HL-60 (cell line): ENCODE results near the gene SH2D3C.

Source experiments
- POLR2AphosphoS5 ChIP-seq: IDR thresholded peaks from 2 replicates; pipeline ENCODE4 v1.6.1; 2012; ENCODE audit warnings: low read depth
- SPI1 ChIP-seq: IDR thresholded peaks from 2 replicates; pipeline ENCODE4 v1.6.1; 2012; ENCODE audit warnings: low read depth, mild to moderate bottlenecking, borderline replicate concordance
- TF ChIP-seq, protein P1 (sequence below): IDR thresholded peaks from one replicate; pipeline ENCODE4 v1.5.1; 2011; ENCODE audit warnings: low read length, control low read depth, inconsistent platforms; ENCODE audit not compliant: insufficient read depth

DNA sequence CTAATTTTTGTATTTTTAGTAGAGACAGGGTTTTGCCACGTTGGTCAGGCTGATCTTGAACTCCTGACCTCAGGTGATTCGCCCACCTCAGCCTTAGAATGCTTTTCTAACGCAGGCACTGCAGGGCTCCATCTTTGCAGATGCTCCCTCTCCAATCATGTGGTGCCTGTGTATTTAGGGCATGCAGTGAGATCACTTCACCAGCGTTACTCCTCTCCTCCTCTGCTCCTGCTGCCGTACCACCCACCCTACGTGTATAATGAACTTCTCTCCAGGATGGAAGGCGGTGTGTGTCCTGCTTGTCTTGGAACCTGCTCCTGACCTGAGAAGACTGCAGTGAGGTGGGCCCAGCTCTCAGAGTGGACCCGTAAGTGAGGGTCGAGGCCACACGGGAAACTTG lies 85.3 kb downstream of the SH2D3C start:
- TF ChIP-seq POLR2AphosphoS5: no peak
- TF ChIP-seq SPI1: no peak
- TF ChIP-seq, protein P1, sequence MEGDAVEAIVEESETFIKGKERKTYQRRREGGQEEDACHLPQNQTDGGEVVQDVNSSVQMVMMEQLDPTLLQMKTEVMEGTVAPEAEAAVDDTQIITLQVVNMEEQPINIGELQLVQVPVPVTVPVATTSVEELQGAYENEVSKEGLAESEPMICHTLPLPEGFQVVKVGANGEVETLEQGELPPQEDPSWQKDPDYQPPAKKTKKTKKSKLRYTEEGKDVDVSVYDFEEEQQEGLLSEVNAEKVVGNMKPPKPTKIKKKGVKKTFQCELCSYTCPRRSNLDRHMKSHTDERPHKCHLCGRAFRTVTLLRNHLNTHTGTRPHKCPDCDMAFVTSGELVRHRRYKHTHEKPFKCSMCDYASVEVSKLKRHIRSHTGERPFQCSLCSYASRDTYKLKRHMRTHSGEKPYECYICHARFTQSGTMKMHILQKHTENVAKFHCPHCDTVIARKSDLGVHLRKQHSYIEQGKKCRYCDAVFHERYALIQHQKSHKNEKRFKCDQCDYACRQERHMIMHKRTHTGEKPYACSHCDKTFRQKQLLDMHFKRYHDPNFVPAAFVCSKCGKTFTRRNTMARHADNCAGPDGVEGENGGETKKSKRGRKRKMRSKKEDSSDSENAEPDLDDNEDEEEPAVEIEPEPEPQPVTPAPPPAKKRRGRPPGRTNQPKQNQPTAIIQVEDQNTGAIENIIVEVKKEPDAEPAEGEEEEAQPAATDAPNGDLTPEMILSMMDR: no peak
